ENCODE measurements around the gene ZNF516.
"Not testable (repeated sequence)": the region's sequence is repeated elsewhere in the genome, so short reads cannot be mapped to it uniquely, and the experiment has no call there.

Gene ZNF516

GRCh38 chr18:76476665-76477561 is 18.1 kb downstream of the ZNF516 start:
- no peak for TF ChIP-seq CTCF (IDR thresholded peaks at IDR 0.05; ENCODE audit: extremely low read depth, missing control alignments)
- no peak for DNase-seq (ENCODE audit: low spot score)

GRCh38 chr18:76475450-76476194 is 19.4 kb downstream of the ZNF516 start:
- no peak for DNase-seq (ENCODE audit: low spot score)

GRCh38 chr18:76474824-76475223 is 20.2 kb downstream of the ZNF516 start:
- DNase-seq (ENCODE audit: low spot score) = no peak
- TF ChIP-seq CTCF (IDR thresholded peaks at IDR 0.05; ENCODE audit: extremely low read depth, missing control alignments) = no peak

More at GRCh38 chr18:76475450-76476194, 19.4 kb downstream of the ZNF516 start:
- no peak for TF ChIP-seq CTCF (IDR thresholded peaks at IDR 0.05; ENCODE audit: extremely low read depth, missing control alignments)

- not testable (repeated sequence) for DNase-seq (ENCODE audit: low spot score)
Observed at GRCh38 chr18:76473521-76473920, 21.5 kb downstream of the ZNF516 start.

- no peak for DNase-seq (ENCODE audit: low spot score)
- TF ChIP-seq CTCF (IDR thresholded peaks at IDR 0.05; ENCODE audit: extremely low read depth, missing control alignments) = no peak
Observed at GRCh38 chr18:76472829-76473228, 22.2 kb downstream of the ZNF516 start.

- no peak for TF ChIP-seq CTCF (IDR thresholded peaks at IDR 0.05; ENCODE audit: extremely low read depth, missing control alignments)
- no peak for DNase-seq (ENCODE audit: low spot score)
Observed at GRCh38 chr18:76471593-76471992, 23.4 kb downstream of the ZNF516 start.

GRCh38 chr18:76468345-76469304 is 26.4 kb downstream of the ZNF516 start:
- TF ChIP-seq CTCF (IDR thresholded peaks at IDR 0.05; ENCODE audit: extremely low read depth, missing control alignments) = no peak
- DNase-seq (ENCODE audit: low spot score) = no peak

Data from GM20000 (cell line).